Liver (tissue), 9 donors: ENCODE measurements around the gene DSTN. TPM values are rescaled to one million over a fixed set of nuclear protein-coding genes. Genes with fewer than 3 reads are reported as not detected.

ENCODE experiments used
- DNase-seq: peaks from one replicate; pipeline ENCODE4 v3.0.0-alpha.2; 2017; ENCODE audit warnings: low spot score
- H3K27ac ChIP-seq, 2 donors: one replicate each; pipeline ENCODE4 v1.7.0; 2013; ENCODE audit warnings: inconsistent platforms in 2 of 2, low read length in 2 of 2, control low read depth in 1 of 2, low read depth in 1 of 2, mild to moderate bottlenecking in 1 of 2
- H3K27me3 ChIP-seq, 4 donors: one replicate each; pipeline versions ENCODE4 v1.6.1 to v1.7.0; 2013; ENCODE audit warnings: low read length in 3 of 4, inconsistent platforms in 1 of 4, mild to moderate bottlenecking in 1 of 4, moderate library complexity in 1 of 4; ENCODE audit not compliant: control insufficient read depth in 4 of 4, insufficient read depth in 4 of 4
- H3K36me3 ChIP-seq, 4 donors: one replicate each; pipeline versions ENCODE4 v1.6.1 to v1.7.0; 2013; ENCODE audit warnings: low read length in 3 of 4, mild to moderate bottlenecking in 3 of 4, low read depth in 1 of 4, moderate library complexity in 1 of 4; ENCODE audit not compliant: control insufficient read depth in 4 of 4, insufficient read depth in 3 of 4
- H3K4me1 ChIP-seq, 4 donors: one replicate each; pipeline versions ENCODE4 v1.6.1 to v1.7.0; 2013; ENCODE audit warnings: low read length in 3 of 4, mild to moderate bottlenecking in 3 of 4, moderate library complexity in 1 of 4; ENCODE audit not compliant: control insufficient read depth in 4 of 4, insufficient read depth in 4 of 4
- H3K4me3 ChIP-seq, 3 donors: one replicate each; pipeline versions ENCODE4 v1.6.1 to v1.7.0; 2013; ENCODE audit warnings: low read length in 3 of 3, control low read depth in 1 of 3, low read depth in 1 of 3, mild to moderate bottlenecking in 1 of 3
- H3K9ac ChIP-seq, 2 donors: one replicate each; pipeline ENCODE4 v1.7.0; 2013; ENCODE audit warnings: low read length in 2 of 2, mild to moderate bottlenecking in 2 of 2, moderate library complexity in 2 of 2, control low read depth in 1 of 2, low read depth in 1 of 2
- H3K9me3 ChIP-seq, 4 donors: one replicate each; pipeline versions ENCODE4 v1.6.1 to v1.7.0; 2013; ENCODE audit warnings: low read length in 3 of 4; ENCODE audit not compliant: control insufficient read depth in 4 of 4
- EGR1 ChIP-seq, 2 donors: IDR thresholded peaks; 2 replicates each; pipeline ENCODE4 v1.6.1; 2016 to 2018; ENCODE audit warnings: antibody characterized with exemption in 2 of 2, low read depth in 2 of 2
- FOXA1 ChIP-seq: IDR thresholded peaks from 2 replicates; pipeline ENCODE4 v1.6.1; 2016; ENCODE audit warnings: antibody characterized with exemption
- FOXA2 ChIP-seq: IDR thresholded peaks from 2 replicates; pipeline ENCODE4 v1.6.1; 2016; ENCODE audit warnings: antibody characterized with exemption
- GABPA ChIP-seq, 2 donors: IDR thresholded peaks in 1 of 2; conservative IDR thresholded peaks in 1 of 2; 2 replicates each; pipeline ENCODE4 v1.6.1; 2016; ENCODE audit warnings: antibody characterized with exemption in 2 of 2, mild to moderate bottlenecking in 1 of 2, moderate library complexity in 1 of 2
- HNF4A ChIP-seq, 2 donors: conservative IDR thresholded peaks; 2 replicates each; pipeline ENCODE4 v1.6.1; 2016; ENCODE audit warnings: antibody characterized with exemption in 2 of 2, mild to moderate bottlenecking in 2 of 2
- HNF4G ChIP-seq: IDR thresholded peaks from 2 replicates; pipeline ENCODE4 v1.6.1; 2016; ENCODE audit warnings: antibody characterized with exemption
- JUND ChIP-seq, 2 donors: IDR thresholded peaks; 2 replicates each; pipeline ENCODE4 v1.6.1; 2016; ENCODE audit warnings: antibody characterized with exemption in 2 of 2
- NR2F2 ChIP-seq: IDR thresholded peaks from 2 replicates; pipeline ENCODE4 v1.6.1; 2016; ENCODE audit warnings: antibody characterized with exemption
- RAD21 ChIP-seq, 2 donors: IDR thresholded peaks; 2 replicates each; pipeline ENCODE4 v1.6.1; 2016; ENCODE audit warnings: antibody characterized with exemption in 2 of 2, mild to moderate bottlenecking in 2 of 2
- RXRA ChIP-seq, 2 donors: IDR thresholded peaks; 2 replicates each; pipeline ENCODE4 v1.6.1; 2017 to 2018; ENCODE audit warnings: antibody characterized with exemption in 2 of 2, mild to moderate bottlenecking in 1 of 2
- SP1 ChIP-seq: IDR thresholded peaks from 2 replicates; pipeline ENCODE4 v1.6.1; 2018; ENCODE audit warnings: antibody characterized with exemption, mild to moderate bottlenecking
- TAF1 ChIP-seq: conservative IDR thresholded peaks from 2 replicates; pipeline ENCODE4 v1.6.1; 2016; ENCODE audit warnings: antibody characterized with exemption, mild to moderate bottlenecking
- YY1 ChIP-seq: IDR thresholded peaks from 2 replicates; pipeline ENCODE4 v1.6.1; 2016; ENCODE audit warnings: antibody characterized with exemption, mild to moderate bottlenecking
- ZBTB33 ChIP-seq: IDR thresholded peaks from 2 replicates; pipeline ENCODE4 v1.6.1; 2016; ENCODE audit warnings: antibody characterized with exemption
- WGBS: extraction: QIAGEN DNeasy Blood & Tissue Kit; methylation state at CpG from one replicate; pipeline ENCODE4 v1.1.7; 2013; 5-methylcytosine and 5-hydroxymethylcytosine counted together
- polyA plus RNA-seq, 2 donors: library from polyadenylated mRNA; stranded (reverse) in 1 of 2; unstranded in 1 of 2; fragments of 200-250 nt in 1 of 2; fragments of >200 nt in 1 of 2; fragmentation: Nextera tagmentation in 1 of 2; extraction: Ambion mirVana in 1 of 2; gene quantifications; one replicate each; pipeline versions ENCODE4 v1.2.1 to v1.2.3, GENCODE V29; 2013 to 2015
- total RNA-seq, 2 donors: library from RNA; depleted of rRNA; stranded (reverse); fragments of >200 nt; gene quantifications; one replicate each; pipeline ENCODE4 v1.2.3, GENCODE V29; 2014
- TF ChIP-seq, protein P1 (sequence below): fragments of 150-350 bp; IDR thresholded peaks from 2 replicates; pipeline ENCODE4 v1.5.1; 2017; ENCODE audit warnings: improper control_type of control experiment, low read depth, low read length; ENCODE audit not compliant: missing input control
- TF ChIP-seq, protein P2 (sequence below): IDR thresholded peaks from 2 replicates; pipeline ENCODE4 v1.6.1; 2016; ENCODE audit warnings: antibody characterized with exemption
- TF ChIP-seq, protein P3 (sequence below): IDR thresholded peaks from 2 replicates; pipeline ENCODE4 v1.6.1; 2016; ENCODE audit warnings: antibody characterized with exemption
- TF ChIP-seq, protein P4 (sequence below): IDR thresholded peaks from 2 replicates; pipeline ENCODE4 v1.6.1; 2016; ENCODE audit warnings: antibody characterized with exemption, mild to moderate bottlenecking
- donor health status: healthy.
- donor health status: healthy.
- donor health status: healthy.
- donor health status: healthy.
- donor health status: healthy.

The DSTN gene
- total and polyA plus RNA-seq, 4 donors, result 39.9 to 137 (median 108) TPM

DNA sequence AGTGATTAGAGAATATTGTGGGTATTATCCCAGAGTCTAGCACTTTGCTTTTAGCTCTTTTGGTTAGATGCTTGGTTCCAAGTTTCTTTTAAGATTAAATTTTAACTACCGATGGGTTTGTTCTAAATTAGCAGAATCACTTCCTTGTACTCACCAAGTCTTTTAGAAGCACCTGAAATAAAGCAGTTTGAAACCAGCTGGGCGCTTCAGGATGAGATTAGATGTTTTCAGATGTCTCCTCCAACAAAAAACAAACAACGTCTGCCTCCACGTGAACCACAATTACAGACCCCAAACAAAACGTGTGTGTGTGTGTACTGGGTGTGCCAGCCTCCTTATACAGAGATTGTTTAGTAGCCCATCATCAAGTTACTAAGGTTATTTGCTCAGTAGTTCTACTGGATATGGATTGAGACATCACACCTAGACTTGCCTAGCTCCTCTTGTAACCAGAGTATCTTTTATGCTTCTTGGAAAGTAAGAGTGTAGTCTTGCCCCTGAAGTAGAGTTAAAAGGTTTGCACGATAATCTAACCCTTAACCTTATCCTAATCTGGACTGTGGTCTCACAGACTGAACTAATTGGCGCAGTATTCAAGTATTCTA is 2.3 kb downstream of the DSTN start (continued):
- TF ChIP-seq ZBTB33, result no peak
- no peak for TF ChIP-seq FOXA1

DNA sequence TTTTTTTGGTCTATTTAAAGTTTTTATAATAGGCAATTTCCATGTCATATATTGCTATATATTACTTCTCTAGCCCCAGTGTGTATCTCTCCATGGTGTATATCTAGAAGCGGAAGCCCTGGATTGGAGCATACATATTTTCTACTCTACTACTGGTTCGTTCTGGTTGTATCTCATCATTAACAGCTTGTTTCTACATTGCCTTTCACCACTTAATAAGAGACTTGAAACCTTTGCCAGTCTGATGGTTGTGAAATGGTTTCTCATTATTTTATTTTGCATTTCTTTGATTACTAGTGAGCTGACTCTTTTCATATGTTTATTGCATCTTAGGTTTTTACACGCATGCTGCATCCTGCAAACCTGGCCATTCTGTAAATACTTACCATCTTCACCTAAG is 3.6 kb downstream of the DSTN start:
- peaks cover 11 to 31% (median 27%) of the 10 kb centered on the region in 4 donors for H3K4me1 ChIP-seq
- WGBS, result 92% methylated on average over 3 of the region's 3 CpGs
- DNase-seq, result no peak
- TF ChIP-seq RXRA (IDR thresholded peaks at IDR 0.05) (no peak), HNF4A (conservative IDR thresholded peaks at IDR 0.05) (no peak), NR2F2 (no peak), HNF4G (no peak), JUND (IDR thresholded peaks at IDR 0.05) (no peak), ZBTB33 (no peak), EGR1 (IDR thresholded peaks at IDR 0.05; ENCODE audit: low read depth in 2 of 2) (no peak), TAF1 (no peak), FOXA2 (no peak), GABPA (IDR thresholded peaks at IDR 0.05 in 1 of 2, conservative IDR thresholded peaks at IDR 0.05 in 1 of 2) (no peak), RAD21 (IDR thresholded peaks at IDR 0.05) (no peak), FOXA1 (no peak), YY1 (no peak), SP1 (no peak)
- TF ChIP-seq, protein P1, sequence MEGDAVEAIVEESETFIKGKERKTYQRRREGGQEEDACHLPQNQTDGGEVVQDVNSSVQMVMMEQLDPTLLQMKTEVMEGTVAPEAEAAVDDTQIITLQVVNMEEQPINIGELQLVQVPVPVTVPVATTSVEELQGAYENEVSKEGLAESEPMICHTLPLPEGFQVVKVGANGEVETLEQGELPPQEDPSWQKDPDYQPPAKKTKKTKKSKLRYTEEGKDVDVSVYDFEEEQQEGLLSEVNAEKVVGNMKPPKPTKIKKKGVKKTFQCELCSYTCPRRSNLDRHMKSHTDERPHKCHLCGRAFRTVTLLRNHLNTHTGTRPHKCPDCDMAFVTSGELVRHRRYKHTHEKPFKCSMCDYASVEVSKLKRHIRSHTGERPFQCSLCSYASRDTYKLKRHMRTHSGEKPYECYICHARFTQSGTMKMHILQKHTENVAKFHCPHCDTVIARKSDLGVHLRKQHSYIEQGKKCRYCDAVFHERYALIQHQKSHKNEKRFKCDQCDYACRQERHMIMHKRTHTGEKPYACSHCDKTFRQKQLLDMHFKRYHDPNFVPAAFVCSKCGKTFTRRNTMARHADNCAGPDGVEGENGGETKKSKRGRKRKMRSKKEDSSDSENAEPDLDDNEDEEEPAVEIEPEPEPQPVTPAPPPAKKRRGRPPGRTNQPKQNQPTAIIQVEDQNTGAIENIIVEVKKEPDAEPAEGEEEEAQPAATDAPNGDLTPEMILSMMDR, result no peak
- TF ChIP-seq, protein P2, sequence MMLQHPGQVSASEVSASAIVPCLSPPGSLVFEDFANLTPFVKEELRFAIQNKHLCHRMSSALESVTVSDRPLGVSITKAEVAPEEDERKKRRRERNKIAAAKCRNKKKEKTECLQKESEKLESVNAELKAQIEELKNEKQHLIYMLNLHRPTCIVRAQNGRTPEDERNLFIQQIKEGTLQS, result no peak
- TF ChIP-seq, protein P3, sequence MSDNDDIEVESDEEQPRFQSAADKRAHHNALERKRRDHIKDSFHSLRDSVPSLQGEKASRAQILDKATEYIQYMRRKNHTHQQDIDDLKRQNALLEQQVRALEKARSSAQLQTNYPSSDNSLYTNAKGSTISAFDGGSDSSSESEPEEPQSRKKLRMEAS, result no peak
- TF ChIP-seq, protein P4, sequence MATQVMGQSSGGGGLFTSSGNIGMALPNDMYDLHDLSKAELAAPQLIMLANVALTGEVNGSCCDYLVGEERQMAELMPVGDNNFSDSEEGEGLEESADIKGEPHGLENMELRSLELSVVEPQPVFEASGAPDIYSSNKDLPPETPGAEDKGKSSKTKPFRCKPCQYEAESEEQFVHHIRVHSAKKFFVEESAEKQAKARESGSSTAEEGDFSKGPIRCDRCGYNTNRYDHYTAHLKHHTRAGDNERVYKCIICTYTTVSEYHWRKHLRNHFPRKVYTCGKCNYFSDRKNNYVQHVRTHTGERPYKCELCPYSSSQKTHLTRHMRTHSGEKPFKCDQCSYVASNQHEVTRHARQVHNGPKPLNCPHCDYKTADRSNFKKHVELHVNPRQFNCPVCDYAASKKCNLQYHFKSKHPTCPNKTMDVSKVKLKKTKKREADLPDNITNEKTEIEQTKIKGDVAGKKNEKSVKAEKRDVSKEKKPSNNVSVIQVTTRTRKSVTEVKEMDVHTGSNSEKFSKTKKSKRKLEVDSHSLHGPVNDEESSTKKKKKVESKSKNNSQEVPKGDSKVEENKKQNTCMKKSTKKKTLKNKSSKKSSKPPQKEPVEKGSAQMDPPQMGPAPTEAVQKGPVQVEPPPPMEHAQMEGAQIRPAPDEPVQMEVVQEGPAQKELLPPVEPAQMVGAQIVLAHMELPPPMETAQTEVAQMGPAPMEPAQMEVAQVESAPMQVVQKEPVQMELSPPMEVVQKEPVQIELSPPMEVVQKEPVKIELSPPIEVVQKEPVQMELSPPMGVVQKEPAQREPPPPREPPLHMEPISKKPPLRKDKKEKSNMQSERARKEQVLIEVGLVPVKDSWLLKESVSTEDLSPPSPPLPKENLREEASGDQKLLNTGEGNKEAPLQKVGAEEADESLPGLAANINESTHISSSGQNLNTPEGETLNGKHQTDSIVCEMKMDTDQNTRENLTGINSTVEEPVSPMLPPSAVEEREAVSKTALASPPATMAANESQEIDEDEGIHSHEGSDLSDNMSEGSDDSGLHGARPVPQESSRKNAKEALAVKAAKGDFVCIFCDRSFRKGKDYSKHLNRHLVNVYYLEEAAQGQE, result no peak
- no peak overlapping the region for H3K27ac ChIP-seq
- H3K36me3 ChIP-seq, result no peaks in the 10 kb centered on the region
- no peak overlapping the region for H3K9ac ChIP-seq
- no peaks in the 10 kb centered on the region for H3K27me3 ChIP-seq
- no peaks in the 10 kb centered on the region for H3K9me3 ChIP-seq
- no peak overlapping the region for H3K4me3 ChIP-seq
